GM12892 (cell line): ENCODE data around the gene PSMA7.

Experiments
- POLR2A ChIP-seq: IDR thresholded peaks from 2 replicates; pipeline ENCODE4 v1.6.1; 2011; ENCODE audit warnings: low read depth, low read length, control low read depth
- POLR2AphosphoS5 ChIP-seq: IDR thresholded peaks from 2 replicates; pipeline ENCODE4 v1.6.1; 2011; ENCODE audit warnings: low read depth, low read length, control low read depth

DNA sequence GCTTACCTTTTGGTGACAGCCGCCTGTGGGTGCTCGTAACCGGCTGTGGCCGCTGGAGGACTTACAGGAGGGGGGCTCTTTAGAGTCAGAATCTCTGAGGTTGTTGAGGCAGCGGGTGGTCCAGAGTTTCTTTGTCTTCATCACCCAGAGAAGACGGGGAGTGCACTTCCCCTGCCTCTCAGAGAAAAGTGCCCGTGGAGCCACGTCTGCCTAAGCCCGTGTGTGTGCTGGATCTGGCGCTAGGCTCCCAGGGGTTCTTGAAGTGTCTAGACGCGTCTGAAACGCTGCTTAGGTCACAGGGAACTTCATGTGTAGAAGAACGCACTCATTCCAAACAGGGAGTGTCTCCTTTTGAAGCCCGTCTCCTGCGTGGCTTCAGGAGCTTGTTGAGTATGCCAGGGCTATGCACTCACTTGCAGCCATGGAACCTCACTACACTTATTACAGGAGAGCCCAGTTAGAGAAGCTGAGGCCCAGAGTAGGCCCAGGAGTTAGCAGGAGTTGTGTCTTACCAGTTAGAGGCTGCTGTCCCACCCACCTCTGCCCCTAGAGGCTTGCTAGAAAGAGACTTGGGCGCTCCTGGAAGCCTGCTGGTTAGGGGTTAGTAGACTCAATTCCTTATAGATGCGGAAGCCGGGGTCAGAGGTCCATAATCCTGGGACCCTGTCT lies 19.6 kb downstream of the PSMA7 start:
- TF ChIP-seq POLR2A, result no peak
- TF ChIP-seq POLR2AphosphoS5, result no peak
